HUES6 (cell line): ENCODE results near the gene AGMAT.
A peak's percentile ranks its signal among the peaks of the same experiment; 100 is the strongest.

Source experiments
- H3K27ac ChIP-seq: 2 replicates; pipeline ENCODE4 v1.7.0; 2013; ENCODE audit warnings: low read depth, mild to moderate bottlenecking, low read length, inconsistent platforms
- H3K27me3 ChIP-seq: 2 replicates; pipeline ENCODE4 v1.6.1; 2013; ENCODE audit warnings: low read length; ENCODE audit not compliant: control insufficient read depth, insufficient read depth
- H3K36me3 ChIP-seq: 2 replicates; pipeline ENCODE4 v1.6.1; 2013; ENCODE audit warnings: low read length; ENCODE audit not compliant: control insufficient read depth, insufficient read depth
- H3K4me1 ChIP-seq: 2 replicates; pipeline ENCODE4 v1.6.1; 2013; ENCODE audit warnings: low read length; ENCODE audit not compliant: control insufficient read depth, insufficient read depth
- H3K4me3 ChIP-seq: 2 replicates; pipeline ENCODE4 v1.5.1; 2013; ENCODE audit warnings: low read depth, low read length
- H3K9ac ChIP-seq: one replicate; pipeline ENCODE4 v1.6.1; 2013; ENCODE audit warnings: mild to moderate bottlenecking, low read length
- H3K9me3 ChIP-seq: 2 replicates; pipeline ENCODE4 v1.6.1; 2013; ENCODE audit warnings: low read depth, low read length; ENCODE audit not compliant: control insufficient read depth, insufficient read depth

AGMAT gene

GRCh38 chr1:15526490-15527339 lies 58.1 kb downstream of the AGMAT start, which contains the start of gene DNAJC16:
DNAJC16 (plus strand) TSS chr1:15526848; CDS start chr1:15529106, 2,258 bp downstream.
- peak within 1 kb of the TSS; percentile 96 for H3K4me3 ChIP-seq
- H3K27ac ChIP-seq, result peak within 1 kb of the TSS; percentile 63
- H3K36me3 ChIP-seq, result 0 out of 2 replicates have a peak, but pooled peaks cover 4% of the 10 kb centered on the region
- H3K4me1 ChIP-seq, result peaks cover 10% of the 10 kb centered on the region
- H3K27me3 ChIP-seq, result no peaks in the 10 kb centered on the region
- peak within 1 kb of the TSS; percentile 77 for H3K9ac ChIP-seq
- no peaks in the 10 kb centered on the region for H3K9me3 ChIP-seq

- H3K9ac ChIP-seq, result no peak overlapping the region
- peak overlapping the region; percentile 84 for H3K4me3 ChIP-seq
- no peaks in the 10 kb centered on the region for H3K9me3 ChIP-seq
- H3K4me1 ChIP-seq, result peaks cover 10% of the 10 kb centered on the region
- no peaks in the 10 kb centered on the region for H3K27me3 ChIP-seq
- H3K36me3 ChIP-seq, result 0 out of 2 replicates have a peak, but pooled peaks cover 4% of the 10 kb centered on the region
- no peak overlapping the region for H3K27ac ChIP-seq
Observed at GRCh38 chr1:15526021-15526489, 58.8 kb downstream of the AGMAT start.

DNA sequence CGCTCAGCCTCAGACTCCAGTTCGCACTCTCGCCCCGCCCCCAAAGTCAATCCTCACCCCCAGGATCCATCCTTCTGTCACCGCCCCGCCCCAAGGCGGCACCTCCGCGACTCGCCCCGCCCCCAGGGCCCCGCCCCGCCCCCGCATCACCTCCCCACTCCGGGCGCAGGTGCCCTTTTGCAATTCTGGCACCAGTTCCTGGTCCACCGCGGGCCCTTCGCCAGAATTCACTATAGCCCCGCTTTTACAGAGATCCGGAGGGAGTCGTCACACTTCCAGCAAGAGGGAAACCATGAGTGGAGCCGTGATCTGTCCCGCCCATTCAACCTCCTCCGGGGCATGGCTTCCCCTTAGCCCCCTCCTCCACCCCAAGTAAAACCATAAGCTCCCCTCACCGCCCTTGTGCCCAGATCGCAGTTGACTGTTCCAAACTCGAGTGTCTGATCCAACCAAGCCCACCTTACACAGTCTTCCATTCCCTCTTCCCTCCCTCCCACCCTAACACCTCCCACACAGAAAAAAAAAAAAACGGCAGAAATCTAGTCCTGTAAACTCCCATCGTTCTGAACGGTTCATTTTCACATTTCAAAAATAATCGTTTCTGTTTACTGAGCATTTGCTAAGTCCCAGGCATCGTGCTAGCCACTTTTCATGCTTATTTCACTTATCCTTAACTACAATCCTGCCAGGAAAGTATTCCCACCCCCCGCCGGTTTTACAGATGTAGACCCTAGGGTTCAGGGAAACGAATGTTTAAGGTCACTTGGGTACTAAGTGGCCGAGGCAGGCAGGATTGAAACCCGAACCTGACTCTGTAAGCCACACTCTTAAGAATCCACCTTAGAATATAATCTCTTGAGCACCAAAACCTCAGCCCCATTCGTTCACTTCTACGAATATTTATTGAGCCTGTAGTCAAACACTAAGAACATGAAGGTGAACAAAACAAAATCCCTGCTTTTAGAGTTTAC lies 59.5 kb downstream of the AGMAT start:
- Histone ChIP-seq H3K27ac (no peak overlapping the region), H3K9ac (no peak overlapping the region), H3K9me3 (no peaks in the 10 kb centered on the region), H3K4me3 (peak overlapping the region; percentile 84), H3K4me1 (peaks cover 10% of the 10 kb centered on the region), H3K27me3 (no peaks in the 10 kb centered on the region), H3K36me3 (0 out of 2 replicates have a peak, but pooled peaks cover 1% of the 10 kb centered on the region)

DNA sequence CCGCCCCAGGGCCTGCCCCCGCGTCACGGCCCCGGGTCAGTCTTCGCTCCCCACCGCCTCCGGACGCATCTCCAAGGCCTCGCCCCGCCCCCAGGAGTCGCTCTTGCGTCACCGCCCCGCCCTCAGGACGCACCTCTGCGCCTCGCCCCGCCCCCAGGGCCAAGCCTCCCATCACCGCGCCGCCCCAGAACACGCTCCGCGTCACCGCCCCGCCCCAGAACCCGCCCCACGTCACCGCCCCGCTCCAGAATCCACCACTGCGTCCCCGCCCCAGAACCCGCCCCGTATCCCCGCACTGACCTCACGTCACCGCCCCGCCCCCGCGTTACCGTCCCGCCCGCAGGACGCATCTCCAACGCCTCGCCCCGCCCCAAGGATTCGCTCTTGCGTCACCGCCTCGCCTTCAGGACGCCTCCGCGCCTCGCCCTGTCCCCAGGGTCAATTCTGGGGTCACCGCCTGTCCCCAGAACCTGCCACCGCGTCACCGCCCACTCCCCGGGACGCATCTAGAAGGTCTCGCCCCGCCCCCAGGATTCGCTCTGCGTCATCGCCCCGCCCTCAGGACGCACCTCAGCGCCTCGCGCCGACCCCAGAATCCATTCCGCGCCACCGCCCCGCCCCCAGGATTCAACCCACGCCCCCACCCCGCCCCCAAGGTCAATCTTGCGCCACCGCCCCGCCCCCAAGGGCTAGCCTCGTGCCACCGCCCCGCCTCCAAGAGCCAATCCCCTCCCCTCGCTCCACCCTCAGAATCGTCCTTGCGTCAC lies 60.4 kb downstream of the AGMAT start:
- peak overlapping the region; percentile 97 for H3K27ac ChIP-seq
- H3K4me3 ChIP-seq, result peak overlapping the region; percentile 97
- H3K9me3 ChIP-seq, result no peaks in the 10 kb centered on the region
- H3K27me3 ChIP-seq, result no peaks in the 10 kb centered on the region
- H3K4me1 ChIP-seq, result peaks cover 10% of the 10 kb centered on the region
- H3K36me3 ChIP-seq, result no peaks in the 10 kb centered on the region
- peak overlapping the region; percentile 96 for H3K9ac ChIP-seq

DNA sequence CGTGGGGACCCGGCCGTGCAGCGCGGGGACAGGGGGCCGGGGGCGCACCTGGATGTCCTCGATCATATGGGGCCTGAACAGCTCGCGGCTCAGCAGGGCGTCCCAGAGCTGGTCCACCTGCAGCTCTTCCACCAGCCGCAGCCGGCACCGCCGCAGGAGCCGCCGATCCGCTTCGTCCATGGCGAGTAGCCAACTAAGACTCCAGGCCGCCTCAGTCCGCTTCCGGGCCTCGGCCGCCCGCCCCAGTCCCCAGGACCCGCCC lies 60.9 kb downstream of the AGMAT start, which contains the start of gene CASP9:
TSS of gene CASP9 (minus strand) at position 195 of the 262 bp plus-strand sequence. CDS start at position 180, 15 bp downstream.
- H3K27ac ChIP-seq, result peak within 1 kb of the TSS; percentile 97
- peaks cover 10% of the 10 kb centered on the region for H3K4me1 ChIP-seq
- peak within 1 kb of the TSS; percentile 96 for H3K9ac ChIP-seq
- H3K36me3 ChIP-seq, result no peaks in the 10 kb centered on the region
- H3K4me3 ChIP-seq, result peak within 1 kb of the TSS; percentile 97
- no peaks in the 10 kb centered on the region for H3K9me3 ChIP-seq
- H3K27me3 ChIP-seq, result no peaks in the 10 kb centered on the region

DNA sequence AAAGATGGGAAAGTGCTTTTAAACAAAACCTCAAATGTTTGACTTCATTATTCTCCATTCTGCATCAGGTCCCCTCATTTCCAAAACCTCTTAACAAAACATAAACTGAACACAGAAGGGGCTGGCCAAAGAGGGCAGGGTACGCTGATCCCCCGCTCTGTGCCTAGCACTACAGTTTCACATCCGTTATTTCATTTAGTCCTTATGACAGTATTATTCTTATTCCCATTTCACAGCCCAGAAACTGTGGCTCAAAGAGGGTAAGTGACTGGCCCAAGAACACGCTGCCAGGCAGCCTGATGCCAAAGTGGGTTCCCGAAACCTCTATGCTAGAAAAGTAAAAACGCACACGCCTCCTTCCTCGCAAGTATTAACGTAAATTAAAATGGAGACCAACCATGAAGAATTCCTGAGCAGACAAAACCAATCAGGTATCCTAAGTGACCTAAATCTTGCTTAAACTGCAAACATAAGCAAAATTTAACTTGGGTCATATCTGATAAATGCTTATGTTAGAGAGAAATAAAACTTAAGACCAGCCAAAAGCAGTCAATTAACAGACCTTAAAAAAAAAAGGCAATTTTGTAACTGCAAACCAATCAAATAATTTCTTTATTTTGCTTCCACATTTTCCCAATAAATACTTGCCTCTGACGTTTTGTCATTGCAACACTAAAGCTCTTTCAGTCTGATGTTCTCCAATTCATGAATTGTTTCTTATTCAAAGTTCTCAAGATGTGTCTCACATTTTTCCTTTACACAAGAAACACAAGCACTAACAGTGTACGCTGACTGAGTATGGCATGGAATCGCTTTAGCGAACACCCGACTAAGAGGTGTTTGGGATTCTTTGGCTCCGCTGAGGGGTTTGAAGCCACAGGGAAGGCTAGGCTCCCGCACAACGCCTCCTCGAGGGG lies 61.5 kb downstream of the AGMAT start:
- H3K9me3 ChIP-seq, result no peaks in the 10 kb centered on the region
- peak overlapping the region; percentile 15; the same call in 1 of the 2 replicates for H3K27ac ChIP-seq
- no peaks in the 10 kb centered on the region; the same call in 1 of the 2 replicates for H3K36me3 ChIP-seq

GRCh38 chr1:15522551-15522950 lies 62.3 kb downstream of the AGMAT start:
- Histone ChIP-seq H3K36me3 (no peaks in the 10 kb centered on the region; the same call in 1 of the 2 replicates), H3K4me3 (no peak overlapping the region), H3K4me1 (peaks cover 10% of the 10 kb centered on the region), H3K9me3 (no peaks in the 10 kb centered on the region), H3K9ac (no peak overlapping the region), H3K27me3 (no peaks in the 10 kb centered on the region), H3K27ac (no peak overlapping the region)

More for the DNA sequence above, 61.5 kb downstream of the AGMAT start:
- Histone ChIP-seq H3K9ac (peak overlapping the region; percentile 63), H3K4me3 (peak overlapping the region; percentile 79), H3K27me3 (no peaks in the 10 kb centered on the region), H3K4me1 (peaks cover 10% of the 10 kb centered on the region)
